HG02973 (cell line): ENCODE data around the gene WSB1.
"Not testable (repeated sequence)": the region's sequence is repeated elsewhere in the genome, so short reads cannot be mapped to it uniquely, and the experiment has no call there.

Source experiments
- ATAC-seq: cut with Tn5 transposase; IDR thresholded peaks from one replicate; pipeline ENCODE4 v1.9.1; 2021; ENCODE audit warnings: moderate library complexity; ENCODE audit not compliant: unreplicated experiment

WSB1 gene

GRCh38 chr17:27313301-27313700 is 19.4 kb downstream of the WSB1 start:
- no peak for ATAC-seq

- ATAC-seq: no peak
Measured at GRCh38 chr17:27315322-27315721, 21.4 kb downstream of the WSB1 start.

GRCh38 chr17:27315796-27316465 is 22.0 kb downstream of the WSB1 start:
- no peak for ATAC-seq

- no peak for ATAC-seq
Measured at GRCh38 chr17:27318228-27318627, 24.3 kb downstream of the WSB1 start.

GRCh38 chr17:27318633-27319032 is 24.7 kb downstream of the WSB1 start:
- no peak for ATAC-seq

GRCh38 chr17:27319541-27320221 is 25.8 kb downstream of the WSB1 start:
- ATAC-seq: no peak

- no peak for ATAC-seq
Measured at GRCh38 chr17:27320222-27320560, 26.3 kb downstream of the WSB1 start.

- no peak for ATAC-seq
Measured at GRCh38 chr17:27321372-27321771, 27.5 kb downstream of the WSB1 start.

- no peak for ATAC-seq
Measured at GRCh38 chr17:27322026-27322425, 28.1 kb downstream of the WSB1 start.

- ATAC-seq: no peak
Measured at GRCh38 chr17:27322690-27323508, 29.0 kb downstream of the WSB1 start.

- no peak for ATAC-seq
Measured at GRCh38 chr17:27323538-27324215, 29.8 kb downstream of the WSB1 start.

GRCh38 chr17:27324771-27325339 is 30.9 kb downstream of the WSB1 start:
- ATAC-seq: no peak

GRCh38 chr17:27326051-27326450 is 32.1 kb downstream of the WSB1 start:
- no peak for ATAC-seq

- no peak for ATAC-seq
Measured at GRCh38 chr17:27326585-27326984, 32.7 kb downstream of the WSB1 start.

GRCh38 chr17:27327397-27327796 is 33.5 kb downstream of the WSB1 start:
- ATAC-seq: no peak

- no peak for ATAC-seq
Measured at GRCh38 chr17:27327871-27328270, 34.0 kb downstream of the WSB1 start.

GRCh38 chr17:27328686-27329085 is 34.8 kb downstream of the WSB1 start:
- not testable (repeated sequence) for ATAC-seq

- ATAC-seq: no peak
Measured at GRCh38 chr17:27329146-27329805, 35.4 kb downstream of the WSB1 start.

- ATAC-seq: no peak
Measured at GRCh38 chr17:27332047-27332393, 38.1 kb downstream of the WSB1 start.
